HG03159 (cell line): ENCODE results near the gene CHRNB1.

Experiments
- ATAC-seq: cut with Tn5 transposase; IDR thresholded peaks from one replicate; pipeline ENCODE4 v1.9.1; 2021; ENCODE audit warnings: mild to moderate bottlenecking, moderate library complexity; ENCODE audit not compliant: unreplicated experiment

Gene CHRNB1

DNA sequence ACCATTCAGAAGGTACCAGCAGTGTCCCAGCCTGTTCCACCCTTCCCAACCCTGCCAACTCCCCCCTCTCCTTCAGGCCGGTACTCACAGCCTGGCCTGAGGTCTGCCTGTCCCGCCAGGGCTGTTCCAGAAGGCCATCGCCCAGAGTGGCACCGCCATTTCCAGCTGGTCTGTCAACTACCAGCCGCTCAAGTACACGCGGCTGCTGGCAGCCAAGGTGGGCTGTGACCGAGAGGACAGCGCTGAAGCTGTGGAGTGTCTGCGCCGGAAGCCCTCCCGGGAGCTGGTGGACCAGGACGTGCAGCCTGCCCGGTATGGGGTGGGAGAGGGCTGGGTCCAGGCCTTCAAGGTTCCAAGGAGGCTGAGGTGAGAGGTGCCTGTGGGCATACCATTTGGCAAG lies 30.0 kb upstream of the CHRNB1 start:
- ATAC-seq, result no peak

DNA sequence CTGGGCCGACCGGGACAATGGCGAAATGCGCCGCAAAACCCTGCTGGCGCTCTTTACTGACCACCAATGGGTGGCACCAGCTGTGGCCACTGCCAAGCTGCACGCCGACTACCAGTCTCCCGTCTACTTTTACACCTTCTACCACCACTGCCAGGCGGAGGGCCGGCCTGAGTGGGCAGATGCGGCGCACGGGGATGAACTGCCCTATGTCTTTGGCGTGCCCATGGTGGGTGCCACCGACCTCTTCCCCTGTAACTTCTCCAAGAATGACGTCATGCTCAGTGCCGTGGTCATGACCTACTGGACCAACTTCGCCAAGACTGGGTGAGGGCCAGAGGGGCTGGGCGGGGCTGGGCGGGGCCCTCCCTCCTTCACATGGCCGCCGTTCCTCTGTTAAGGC lies 29.1 kb upstream of the CHRNB1 start:
- ATAC-seq, result no peak

DNA sequence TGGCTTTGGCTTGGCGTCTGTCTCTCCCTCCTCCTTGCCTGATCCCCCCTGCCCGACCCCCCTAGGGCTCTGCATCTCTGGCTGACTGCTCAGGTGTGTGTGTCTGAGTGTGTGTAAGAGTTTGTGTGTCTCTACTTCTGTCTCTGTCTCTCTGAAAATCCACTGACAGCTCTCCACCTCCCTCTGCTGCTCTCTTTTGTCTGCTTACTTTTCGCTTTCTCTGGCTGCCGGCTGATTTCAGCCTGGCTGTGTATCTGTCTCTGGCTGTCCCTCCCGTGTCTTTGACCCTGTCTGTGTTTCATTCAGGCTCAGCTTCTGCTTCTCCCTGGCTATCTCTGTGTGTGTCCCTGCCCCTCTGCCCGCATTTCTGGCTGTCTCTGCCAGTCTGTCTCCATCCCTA lies 28.5 kb upstream of the CHRNB1 start:
- ATAC-seq, result no peak

GRCh38 chr17:7417056-7417655 lies 27.7 kb upstream of the CHRNB1 start:
- ATAC-seq, result no peak

- ATAC-seq, result no peak
Observed at GRCh38 chr17:7418472-7419152, 26.2 kb upstream of the CHRNB1 start.

DNA sequence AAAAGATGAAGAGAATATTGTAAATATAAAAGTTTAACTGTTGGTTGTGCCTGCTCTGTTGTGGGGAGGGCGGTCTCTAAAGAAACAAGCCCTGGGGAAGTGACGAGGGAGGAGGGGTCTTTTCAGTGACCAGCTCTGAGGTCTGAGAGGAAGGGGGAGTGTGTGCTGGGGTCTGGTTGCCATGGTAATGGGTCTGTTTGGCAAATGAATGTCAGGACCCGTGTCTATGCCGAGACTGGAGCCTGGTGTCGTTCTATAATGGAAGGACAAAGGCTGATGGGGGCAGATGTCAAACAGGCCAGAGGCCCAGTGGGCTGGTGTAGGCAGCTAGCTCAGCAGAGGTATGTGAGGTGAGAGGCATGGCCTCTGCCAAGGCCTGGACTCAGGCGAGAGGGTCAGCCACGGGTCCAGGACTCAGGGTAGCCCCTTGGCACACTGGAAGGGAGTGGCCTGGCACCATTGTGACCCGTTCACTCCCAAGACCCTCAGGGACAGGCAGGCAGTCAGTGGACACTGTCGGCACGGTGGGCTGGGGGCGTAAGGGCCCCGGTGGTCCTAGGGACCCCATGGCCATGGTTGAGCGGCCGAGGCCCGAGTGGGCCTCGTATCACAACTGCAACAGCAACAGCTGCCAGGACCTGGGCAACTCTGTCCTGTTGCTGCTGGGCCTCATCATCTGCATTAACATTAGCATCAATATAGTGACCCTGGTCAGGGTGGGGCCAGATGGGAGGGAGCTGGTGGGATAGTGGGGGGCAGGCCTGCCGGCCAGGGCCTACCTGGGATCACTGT lies 24.8 kb upstream of the CHRNB1 start, which contains the start of gene SPEM1:
Gene SPEM1 (plus strand): TSS at position 506 of the 792 bp plus-strand sequence. CDS start 61 bp downstream, at position 567.
- ATAC-seq, result no peak

DNA sequence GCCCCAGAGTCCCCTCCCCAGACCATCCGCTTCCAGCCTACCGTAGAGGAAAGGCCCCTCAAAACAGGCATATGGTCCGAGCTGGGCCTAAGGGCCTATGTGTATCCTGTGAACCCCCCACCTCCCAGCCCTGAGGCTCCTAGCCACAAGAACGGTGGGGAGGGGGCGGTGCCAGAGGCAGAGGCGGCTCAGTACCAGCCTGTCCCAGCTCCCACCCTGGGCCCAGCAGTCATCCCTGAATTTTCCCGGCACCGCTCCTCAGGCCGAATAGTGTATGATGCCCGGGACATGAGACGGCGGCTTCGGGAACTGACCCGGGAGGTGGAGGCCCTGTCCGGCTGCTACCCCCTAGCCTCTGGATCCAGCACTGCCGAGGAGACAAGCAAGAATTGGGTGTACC lies 23.7 kb upstream of the CHRNB1 start:
- no peak for ATAC-seq

GRCh38 chr17:7423679-7424078 lies 21.2 kb upstream of the CHRNB1 start:
- no peak for ATAC-seq

GRCh38 chr17:7425316-7425715 lies 19.5 kb upstream of the CHRNB1 start, which contains the start of gene SPEM2:
Gene SPEM2, plus strand, starts transcription at chr17:7425616. Its CDS starts 73 bp downstream, at chr17:7425689.
- no peak for ATAC-seq

DNA sequence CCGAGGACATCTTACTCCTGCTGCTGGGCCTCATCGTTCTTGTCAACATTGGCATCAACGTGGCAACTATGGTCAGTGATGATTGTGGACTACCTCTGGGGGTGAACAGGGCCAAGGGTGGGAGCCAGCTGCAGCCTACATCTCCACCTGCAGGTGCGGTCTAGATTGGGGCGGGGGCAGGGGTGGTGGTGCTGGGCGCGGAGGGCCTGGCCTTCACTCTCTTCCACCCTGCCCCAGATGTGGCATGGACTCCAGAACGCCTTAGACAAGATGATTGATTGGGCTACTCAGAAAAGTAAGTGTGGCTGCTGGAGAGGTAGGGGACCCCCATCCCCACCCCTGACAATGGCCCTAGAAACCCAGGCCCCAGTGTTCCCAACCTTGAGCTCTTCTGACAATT lies 19.1 kb upstream of the CHRNB1 start:
- no peak for ATAC-seq

GRCh38 chr17:7426203-7426863 lies 18.5 kb upstream of the CHRNB1 start:
- no peak for ATAC-seq

DNA sequence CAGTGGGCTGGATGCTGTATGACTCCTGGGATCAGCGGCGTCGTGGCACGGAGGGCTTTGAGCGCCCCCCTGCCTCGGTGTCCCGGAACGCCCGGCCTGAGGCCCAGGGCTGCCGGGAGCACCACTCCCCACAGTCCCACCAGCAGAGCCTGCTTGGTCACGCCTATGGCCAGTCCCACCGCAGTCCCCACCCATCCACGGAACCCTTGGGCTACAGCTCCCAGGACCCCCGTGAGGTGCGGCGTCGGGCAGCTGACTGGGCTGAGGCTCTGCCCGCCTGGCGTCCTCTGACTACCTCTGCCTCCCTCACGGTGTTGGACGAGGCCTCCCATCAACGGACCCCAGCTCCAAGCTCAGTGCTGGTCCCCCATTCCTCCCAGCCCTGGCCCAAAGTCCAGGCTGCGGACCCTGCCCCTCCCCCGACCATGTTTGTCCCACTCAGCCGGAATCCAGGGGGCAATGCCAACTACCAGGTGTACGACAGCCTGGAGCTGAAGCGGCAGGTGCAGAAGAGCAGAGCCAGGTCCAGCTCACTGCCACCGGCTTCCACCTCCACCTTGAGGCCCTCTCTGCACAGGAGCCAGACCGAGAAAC lies 17.9 kb upstream of the CHRNB1 start:
- no peak for ATAC-seq

- no peak for ATAC-seq
Observed at GRCh38 chr17:7427549-7427948, 17.3 kb upstream of the CHRNB1 start.

GRCh38 chr17:7428557-7428956 lies 16.3 kb upstream of the CHRNB1 start, which contains the start of gene SPEM3:
Gene SPEM3, plus strand, starts transcription at chr17:7428857. Its CDS starts 46 bp downstream, at chr17:7428903.
- ATAC-seq, result no peak

- ATAC-seq, result no peak
Observed at GRCh38 chr17:7429722-7430121, 15.1 kb upstream of the CHRNB1 start.

DNA sequence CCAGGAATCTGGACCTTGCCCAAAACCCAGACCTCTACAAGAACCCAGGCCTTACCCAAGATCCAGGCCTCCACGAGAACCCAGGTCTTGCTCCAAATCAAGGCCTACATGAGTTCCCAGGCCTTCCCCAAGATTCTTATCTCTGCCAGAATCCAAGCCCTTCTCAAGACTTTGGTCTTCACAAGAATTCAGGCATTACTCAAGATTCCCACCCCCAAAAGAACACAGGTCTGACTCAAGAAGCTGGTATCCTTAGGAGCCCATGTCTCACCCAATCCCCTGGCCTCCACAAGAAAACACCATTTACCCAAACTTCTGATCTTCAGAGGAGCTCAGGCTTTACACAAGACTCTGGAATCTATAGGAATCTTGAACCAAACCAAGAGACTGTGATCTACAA lies 13.6 kb upstream of the CHRNB1 start:
- no peak for ATAC-seq

DNA sequence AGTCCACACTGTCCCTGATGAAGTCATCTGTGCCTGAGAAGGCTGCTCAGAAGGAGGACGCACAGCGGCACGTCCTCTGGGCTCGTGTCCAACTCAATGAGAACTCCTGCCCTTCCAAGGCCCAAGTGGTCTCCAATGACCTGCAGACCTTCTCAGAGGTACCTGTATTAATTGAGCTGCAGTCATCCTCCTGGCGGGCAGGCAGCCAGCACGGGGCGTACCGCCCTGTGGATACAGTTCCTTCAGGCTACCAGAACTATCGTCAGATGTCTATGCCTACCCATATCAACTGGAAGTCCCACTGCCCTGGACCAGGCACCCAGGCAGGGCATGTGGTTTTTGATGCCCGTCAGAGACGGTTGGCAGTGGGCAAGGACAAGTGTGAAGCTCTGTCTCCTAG lies 12.6 kb upstream of the CHRNB1 start:
- no peak for ATAC-seq

DNA sequence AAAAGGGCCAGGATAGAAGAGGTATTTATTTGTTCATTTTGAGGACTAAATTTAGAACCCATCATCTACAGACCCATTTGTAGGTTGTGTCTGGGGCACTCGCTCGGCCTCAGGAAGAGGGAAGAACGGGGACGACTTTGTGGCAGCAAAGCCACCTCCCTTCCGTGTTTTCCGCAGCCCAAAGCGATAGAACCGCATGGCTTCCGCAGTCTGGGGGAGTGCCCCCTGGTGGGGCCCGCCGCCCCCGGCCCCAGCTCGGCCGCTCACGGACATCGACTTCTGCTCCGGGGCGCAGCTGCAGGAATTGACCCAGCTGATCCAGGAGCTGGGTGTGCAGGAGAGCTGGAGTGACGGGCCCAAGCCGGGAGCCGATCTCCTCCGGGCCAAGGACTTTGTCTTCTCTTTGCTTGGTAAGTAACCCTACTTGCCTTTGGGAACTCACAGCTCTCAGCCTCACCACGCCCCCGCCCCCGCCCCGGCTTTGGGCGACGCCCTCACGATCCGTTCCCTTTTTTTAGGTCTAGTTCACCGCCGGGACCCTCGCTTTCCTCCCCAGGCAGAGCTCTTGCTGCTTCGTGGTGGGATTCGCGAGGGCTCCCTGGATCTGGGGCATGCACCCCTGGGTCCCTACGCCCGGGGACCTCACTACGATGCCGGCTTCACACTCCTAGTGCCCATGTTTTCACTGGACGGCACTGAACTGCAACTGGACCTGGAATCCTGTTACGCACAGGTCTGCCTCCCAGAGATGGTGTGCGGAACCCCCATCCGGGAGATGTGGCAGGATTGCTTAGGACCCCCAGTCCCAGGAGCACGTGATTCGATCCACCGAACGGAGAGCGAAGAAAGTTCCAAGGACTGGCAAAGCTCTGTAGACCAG lies 8.9 kb upstream of the CHRNB1 start:
- ATAC-seq, result peak; percentile 12

- no peak for ATAC-seq
Observed at GRCh38 chr17:7436556-7437368, 8.1 kb upstream of the CHRNB1 start.
